ENCODE results near the gene MCEMP1. TPM values are rescaled to one million over a fixed set of nuclear protein-coding genes. Genes with fewer than 3 reads are reported as not detected.

The MCEMP1 gene
- total RNA-seq, result not detected

DNA sequence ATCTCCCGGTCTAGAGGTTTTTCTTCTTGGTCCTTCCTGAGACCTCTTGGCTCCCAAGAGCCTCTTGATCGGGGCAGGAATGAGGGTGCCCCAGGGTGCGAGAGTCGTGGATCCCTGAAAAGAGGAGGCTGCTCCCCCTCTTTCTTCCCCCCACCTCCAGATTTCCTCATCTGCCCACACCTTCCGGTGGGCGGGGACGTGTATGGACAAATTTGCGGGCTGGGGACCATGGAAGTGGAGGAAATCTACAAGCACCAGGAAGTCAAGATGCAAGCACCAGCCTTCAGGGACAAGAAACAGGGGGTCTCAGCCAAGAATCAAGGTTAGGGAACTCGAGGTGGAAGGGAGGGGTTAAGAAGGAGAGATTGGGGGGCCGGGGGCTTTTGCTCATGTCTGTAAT, at the start of gene MCEMP1:
Gene MCEMP1 (plus strand): TSS at position 237 of the 400 bp plus-strand sequence. CDS start 31 bp downstream, at position 268.
- peaks cover 42% of the 10 kb centered on the region for H3K27me3 Mint-ChIP-seq
- no peak for DNase-seq
- H3K27ac Mint-ChIP-seq, result no peak within 1 kb of the TSS
- H3K4me3 Mint-ChIP-seq, result no peak within 1 kb of the TSS
- H3K9me3 Mint-ChIP-seq, result peaks cover 7% of the 10 kb centered on the region
- no peaks in the 10 kb centered on the region for H3K36me3 Mint-ChIP-seq (ENCODE audit: low read depth)
- POLR2A ChIA-PET, result interaction anchor here (1.1 to 1.7 kb wide), 2 partner anchors 28 to 123 kb away, joined by 3 to 4 read pairs; no protein-coding TSS in a partner anchor
- peaks cover 53% of the 10 kb centered on the region for H3K4me1 Mint-ChIP-seq
- CTCF ChIA-PET, result interaction anchor here (0.9 to 1.8 kb wide), 3 partner anchors 10 to 125 kb away, joined by 3 to 7 read pairs (median 4); no protein-coding TSS in a partner anchor

- Mint-ChIP-seq H3K9me3 (no peaks in the 10 kb centered on the region), H3K27me3 (no peaks in the 10 kb centered on the region), H3K27ac (no peak overlapping the region), H3K4me1 (peaks cover 37% of the 10 kb centered on the region), H3K4me3 (no peak overlapping the region), H3K36me3 (ENCODE audit: low read depth) (peaks cover 26% of the 10 kb centered on the region)
- ChIA-PET CTCF (interaction anchor here (1.1 to 1.5 kb wide), 2 partner anchors 54 to 59 kb away, joined by 3 read pairs; partner anchors contain the start of gene TRAPPC5), POLR2A (interaction anchor here (1.7 to 4.7 kb wide), 2 partner anchors 11 to 30 kb away, joined by 4 to 35 read pairs; partner anchors contain the start of gene STXBP2)
- DNase-seq, result no peak
Measured at GRCh38 chr19:7627166-7627565, 49.7 kb upstream of the MCEMP1 start.

GRCh38 chr19:7628589-7629311, 48.1 kb upstream of the MCEMP1 start:
- Mint-ChIP-seq H3K4me3 (peak overlapping the region; percentile 99), H3K27me3 (no peaks in the 10 kb centered on the region), H3K27ac (peak overlapping the region; percentile 99), H3K4me1 (peaks cover 37% of the 10 kb centered on the region), H3K9me3 (no peaks in the 10 kb centered on the region), H3K36me3 (ENCODE audit: low read depth) (peaks cover 17% of the 10 kb centered on the region)
- CTCF ChIA-PET, result interaction anchor here (1.0 to 2.1 kb wide), 6 partner anchors 24 to 529 kb away, joined by 3 to 14 read pairs (median 4); partner anchors contain the start of gene TRAPPC5
- DNase-seq, result no peak
- POLR2A ChIA-PET, result interaction anchor here (0.8 to 4.7 kb wide), 19 partner anchors 9 to 559 kb away, joined by 3 to 35 read pairs (median 5); partner anchors contain the start of genes ARHGEF18, MAP2K7, MCOLN1 and PNPLA6

DNA sequence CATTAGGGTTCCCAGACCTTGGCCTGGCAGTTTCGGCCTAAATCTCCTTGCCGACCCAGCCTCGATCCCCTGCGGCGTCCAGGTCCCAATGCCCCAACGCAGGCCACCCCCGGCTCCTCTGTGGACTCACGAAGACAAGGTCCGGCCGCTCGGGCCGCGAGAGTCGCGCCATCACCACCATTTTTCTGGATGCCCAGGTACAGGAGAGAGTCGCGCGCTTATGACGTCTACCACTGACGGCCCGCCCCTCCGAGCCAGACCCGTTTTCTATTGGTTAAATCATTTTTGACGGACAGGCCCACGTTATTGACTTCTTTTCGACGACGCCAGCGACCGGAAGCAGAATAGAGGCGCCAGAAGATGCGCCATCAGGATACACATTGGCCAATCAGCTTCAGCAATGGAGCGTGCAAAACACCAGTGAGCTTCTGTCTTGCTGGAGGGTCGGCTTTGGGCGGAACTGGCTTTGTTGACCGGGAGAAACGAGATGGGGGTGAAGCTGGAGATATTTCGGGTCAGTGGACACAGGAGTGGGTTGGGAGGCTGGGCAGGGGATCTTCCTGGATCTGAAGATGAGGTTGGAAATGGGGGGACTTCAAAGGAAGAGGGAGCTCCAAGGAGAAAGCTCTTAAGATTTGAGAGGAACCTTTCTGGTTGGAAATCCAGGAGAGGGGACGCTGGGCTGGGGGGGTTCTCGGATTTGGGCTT, 47.4 kb upstream of the MCEMP1 start, which contains the start of the genes PET100 and XAB2:
Gene PET100 (plus strand): TSS at position 447 of the 708 bp plus-strand sequence. CDS start 41 bp downstream, at position 488.
Gene XAB2 (minus strand): TSS at position 199 of the 708 bp plus-strand sequence. CDS start 18 bp downstream, at position 181.
- ChIA-PET CTCF (interaction anchor here (0.7 to 2.1 kb wide), 8 partner anchors 23 to 530 kb away, joined by 3 to 26 read pairs (median 4); partner anchors contain the start of genes PNPLA6 and TRAPPC5), POLR2A (interaction anchor here (0.6 to 4.7 kb wide), 31 partner anchors 9 to 700 kb away, joined by 3 to 35 read pairs (median 4); partner anchors contain the start of genes ARHGEF18, MAP2K7, MCOLN1 and PNPLA6)
- H3K4me3 Mint-ChIP-seq, result peak within 1 kb of the TSS; percentile 99
- H3K27ac Mint-ChIP-seq, result peak within 1 kb of the TSS; percentile 99
- peaks cover 15% of the 10 kb centered on the region for H3K36me3 Mint-ChIP-seq (ENCODE audit: low read depth)
- peaks cover 37% of the 10 kb centered on the region for H3K4me1 Mint-ChIP-seq
- DNase-seq, result peak; percentile 96
- H3K9me3 Mint-ChIP-seq, result no peaks in the 10 kb centered on the region
- no peaks in the 10 kb centered on the region for H3K27me3 Mint-ChIP-seq

- Mint-ChIP-seq H3K36me3 (ENCODE audit: low read depth) (peaks cover 14% of the 10 kb centered on the region), H3K4me3 (peak overlapping the region; percentile 10), H3K27ac (no peak overlapping the region), H3K27me3 (no peaks in the 10 kb centered on the region), H3K4me1 (peaks cover 44% of the 10 kb centered on the region), H3K9me3 (no peaks in the 10 kb centered on the region)
- DNase-seq, result no peak
- ChIA-PET POLR2A (interaction anchor here (0.9 to 2.4 kb wide), 2 partner anchors 13 to 17 kb away, joined by 4 to 5 read pairs; no protein-coding TSS in a partner anchor), CTCF (no interaction called here)
Measured at GRCh38 chr19:7631577-7631976, 45.3 kb upstream of the MCEMP1 start.

DNA sequence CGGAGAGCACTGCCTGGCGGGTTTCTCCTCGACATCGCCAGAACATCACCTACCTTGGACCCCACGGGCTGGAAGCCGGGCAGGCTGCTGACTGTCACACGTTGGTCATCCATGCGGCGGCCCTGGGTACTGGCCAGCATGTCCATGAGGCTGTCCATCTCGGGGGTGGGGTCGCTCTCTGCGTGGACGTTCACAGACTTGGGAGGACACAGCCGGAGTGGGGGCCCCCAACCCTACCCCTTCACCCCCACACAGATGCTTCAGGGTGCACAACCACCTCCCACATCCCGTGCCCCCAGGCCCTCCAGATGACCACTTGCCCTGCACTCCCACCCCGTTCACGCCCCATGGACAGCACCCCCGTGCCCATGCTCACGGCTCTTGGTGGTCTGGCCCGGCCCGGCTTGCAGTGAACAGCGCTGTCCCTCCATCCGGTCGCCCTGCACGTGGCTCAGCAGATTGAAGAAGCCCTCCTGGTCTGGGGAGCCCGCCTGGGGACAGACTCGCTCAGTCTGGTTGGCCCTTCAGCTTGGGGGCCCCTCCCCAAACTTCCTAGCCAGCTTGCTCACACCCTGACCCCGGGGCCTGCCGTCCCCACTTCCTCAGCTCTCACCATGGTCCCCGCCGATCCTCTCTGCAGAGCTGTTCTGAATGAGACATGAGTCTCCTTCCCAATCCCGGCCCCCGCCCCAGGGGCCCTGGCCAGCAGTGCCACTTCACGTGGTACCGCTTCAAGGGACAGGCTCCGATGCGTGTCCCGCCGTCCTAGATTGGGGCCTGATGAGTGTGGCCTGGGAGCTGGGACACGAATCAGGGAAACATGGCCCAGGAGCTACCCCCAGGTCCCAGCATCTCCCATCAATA, 44.3 kb upstream of the MCEMP1 start:
- peaks cover 48% of the 10 kb centered on the region for H3K4me1 Mint-ChIP-seq
- H3K9me3 Mint-ChIP-seq, result no peaks in the 10 kb centered on the region
- POLR2A ChIA-PET, result interaction anchor here (0.6 to 0.7 kb wide), 2 partner anchors 8 to 9 kb away, joined by 3 read pairs; no protein-coding TSS in a partner anchor
- DNase-seq, result no peak
- H3K27me3 Mint-ChIP-seq, result no peaks in the 10 kb centered on the region
- CTCF ChIA-PET, result interaction anchor here (1.2 kb wide), 1 partner anchor 48 kb away, joined by 4 read pairs; the partner anchor contains the start of gene TRAPPC5
- no peak overlapping the region for H3K4me3 Mint-ChIP-seq
- no peak overlapping the region for H3K27ac Mint-ChIP-seq
- peaks cover 11% of the 10 kb centered on the region for H3K36me3 Mint-ChIP-seq (ENCODE audit: low read depth)

- H3K36me3 Mint-ChIP-seq (ENCODE audit: low read depth), result peaks cover 15% of the 10 kb centered on the region
- ChIA-PET CTCF (no interaction called here), POLR2A (interaction anchor here (1.2 kb wide), 1 partner anchor 11 kb away, joined by 3 read pairs; no protein-coding TSS in a partner anchor)
- no peak within 1 kb of the TSS for H3K27ac Mint-ChIP-seq
- H3K4me3 Mint-ChIP-seq, result no peak within 1 kb of the TSS
- H3K9me3 Mint-ChIP-seq, result no peaks in the 10 kb centered on the region
- no peak for DNase-seq
- H3K27me3 Mint-ChIP-seq, result no peaks in the 10 kb centered on the region
- peaks cover 47% of the 10 kb centered on the region for H3K4me1 Mint-ChIP-seq
Measured at GRCh38 chr19:7633698-7634097, 43.2 kb upstream of the MCEMP1 start, which contains the start of gene PCP2. TSS of gene PCP2 (minus strand) at chr19:7633719. CDS start at chr19:7633457, 262 bp downstream.

DNA sequence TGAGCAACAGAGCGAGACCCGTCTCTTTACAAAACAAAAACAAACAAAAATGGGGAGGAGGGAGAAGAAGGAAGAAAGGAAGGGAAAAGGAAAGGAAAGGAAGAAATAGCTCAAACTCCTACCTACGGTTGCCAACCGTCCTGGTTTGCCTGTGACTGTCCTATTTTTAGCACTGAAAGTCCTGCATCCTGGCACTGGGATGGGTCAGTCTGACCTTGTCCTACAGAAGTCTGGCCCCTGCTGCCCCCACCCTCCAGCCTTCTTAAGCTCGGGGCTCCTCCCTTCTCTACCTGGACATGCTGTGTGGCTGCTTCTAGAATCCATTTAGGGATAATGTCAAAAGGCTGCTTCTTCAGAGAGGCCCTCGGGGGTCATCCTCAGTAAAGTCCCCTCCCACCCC, 41.2 kb upstream of the MCEMP1 start:
- CTCF ChIA-PET, result interaction anchor here (0.9 kb wide), 1 partner anchor 16 kb away, joined by 3 read pairs; no protein-coding TSS in a partner anchor
- peaks cover 44% of the 10 kb centered on the region for H3K4me1 Mint-ChIP-seq
- peak overlapping the region; percentile 20 for H3K4me3 Mint-ChIP-seq
- no peak overlapping the region for H3K27ac Mint-ChIP-seq
- H3K9me3 Mint-ChIP-seq, result peaks cover 6% of the 10 kb centered on the region
- POLR2A ChIA-PET, result interaction anchor here (1.1 to 1.5 kb wide), 2 partner anchors 11 to 12 kb away, joined by 3 to 4 read pairs; no protein-coding TSS in a partner anchor
- DNase-seq, result no peak
- peaks cover 27% of the 10 kb centered on the region for H3K36me3 Mint-ChIP-seq (ENCODE audit: low read depth)
- H3K27me3 Mint-ChIP-seq, result no peaks in the 10 kb centered on the region

DNA sequence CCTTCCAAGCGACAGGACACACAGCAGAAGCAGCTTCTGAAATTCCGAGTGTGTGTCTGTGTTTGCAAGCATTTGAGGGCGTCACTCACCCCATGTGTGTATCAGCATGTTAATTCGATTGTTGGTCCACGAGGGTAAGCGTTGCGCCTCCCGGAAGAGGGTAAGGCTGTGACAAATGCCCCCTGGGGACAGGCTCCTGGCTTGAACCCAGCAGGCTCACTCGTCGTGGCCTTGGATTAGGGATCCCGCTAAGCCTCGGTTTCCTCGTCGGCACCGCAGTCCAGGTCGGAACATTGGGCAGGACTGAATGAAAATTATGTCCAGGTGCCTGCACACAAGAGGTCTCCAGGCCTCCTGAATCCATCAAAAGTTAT, 40.6 kb upstream of the MCEMP1 start:
- Mint-ChIP-seq H3K27me3 (no peaks in the 10 kb centered on the region), H3K4me3 (peak overlapping the region; percentile 79), H3K9me3 (peaks cover 6% of the 10 kb centered on the region), H3K36me3 (ENCODE audit: low read depth) (peaks cover 29% of the 10 kb centered on the region), H3K27ac (peak overlapping the region; percentile 84), H3K4me1 (peaks cover 40% of the 10 kb centered on the region)
- POLR2A ChIA-PET, result interaction anchor here (1.1 to 1.5 kb wide), 2 partner anchors 11 to 12 kb away, joined by 3 to 4 read pairs; no protein-coding TSS in a partner anchor
- no peak for DNase-seq
- CTCF ChIA-PET, result interaction anchor here (2.4 kb wide), 1 partner anchor 45 kb away, joined by 15 read pairs; the partner anchor contains the start of gene TRAPPC5

DNA sequence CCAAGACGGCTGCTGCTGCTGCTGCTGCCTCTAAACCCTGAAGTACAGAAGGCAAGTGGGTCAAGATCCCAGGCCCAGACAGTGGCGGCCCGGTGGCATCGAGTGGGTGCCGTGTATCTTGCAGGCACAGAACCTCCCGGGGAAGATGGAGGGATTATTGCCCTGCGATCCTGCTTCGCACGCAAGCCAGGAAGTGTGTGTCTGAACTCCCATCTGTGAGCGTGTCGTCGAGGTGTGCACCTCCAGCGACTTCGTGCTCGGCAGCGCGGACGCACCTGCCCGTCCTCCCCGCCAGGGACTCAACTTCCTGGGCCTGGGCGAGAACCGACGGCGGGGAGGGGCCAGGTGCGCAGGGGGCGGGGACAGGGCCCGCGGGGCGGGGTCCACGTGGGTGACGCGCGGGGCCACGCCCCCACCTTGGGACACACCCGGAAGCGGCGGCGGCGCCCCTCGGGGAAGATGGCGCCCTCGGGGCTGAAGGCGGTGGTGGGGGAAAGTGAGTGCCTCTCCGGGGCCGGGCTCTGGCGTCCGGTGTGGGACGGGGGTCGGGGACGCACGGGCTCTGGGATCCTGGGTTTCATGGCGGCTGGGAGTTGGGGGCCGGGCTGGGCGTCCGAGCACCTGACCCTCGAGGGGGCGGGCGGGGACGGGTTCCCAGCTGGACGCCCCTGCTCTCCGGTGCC, 40.1 kb upstream of the MCEMP1 start, which contains the start of gene STXBP2:
Gene STXBP2 (plus strand): TSS at position 420 of the 683 bp plus-strand sequence. CDS start 40 bp downstream, at position 460.
- ChIA-PET POLR2A (interaction anchor here (0.6 to 2.7 kb wide), 9 partner anchors 9 to 537 kb away, joined by 3 to 35 read pairs (median 3); partner anchors contain the start of genes PET100, TRAPPC5 and XAB2), CTCF (interaction anchor here (1.8 to 2.4 kb wide), 2 partner anchors 44 to 68 kb away, joined by 12 to 15 read pairs; partner anchors contain the start of gene TRAPPC5)
- Mint-ChIP-seq H3K4me1 (peaks cover 38% of the 10 kb centered on the region), H3K27me3 (no peaks in the 10 kb centered on the region), H3K9me3 (peaks cover 6% of the 10 kb centered on the region), H3K4me3 (peak within 1 kb of the TSS; percentile 79), H3K36me3 (ENCODE audit: low read depth) (peaks cover 29% of the 10 kb centered on the region), H3K27ac (peak within 1 kb of the TSS; percentile 84)
- peak; percentile 94 for DNase-seq
